NCI-H2227 (cell line): ENCODE data around the gene TSPAN4.

ENCODE experiments used
- DNase-seq: peaks from one replicate; lab custom pipeline; 2025; ENCODE audit not compliant: unreplicated experiment; lab: John Stamatoyannopoulos, UW

TSPAN4 gene

GRCh38 chr11:803770-804598 lies 38.7 kb upstream of the TSPAN4 start:
- DNase-seq, result peak; percentile 79

GRCh38 chr11:804599-804964 lies 38.1 kb upstream of the TSPAN4 start:
- DNase-seq, result no peak

GRCh38 chr11:808427-809286 lies 34.0 kb upstream of the TSPAN4 start:
- DNase-seq, result no peak

GRCh38 chr11:809287-810039 lies 33.2 kb upstream of the TSPAN4 start, which contains the start of gene RPLP2:
Gene RPLP2 (plus strand): TSS chr11:809967. CDS start chr11:810235, 268 bp downstream.
- peak; percentile 100 for DNase-seq

GRCh38 chr11:810040-810567 lies 32.5 kb upstream of the TSPAN4 start:
- no peak for DNase-seq

- no peak for DNase-seq
These were observed 31.0 kb upstream of the TSPAN4 start for GRCh38 chr11:811446-812245.

GRCh38 chr11:812390-812789 lies 30.3 kb upstream of the TSPAN4 start:
- DNase-seq, result no peak

- no peak for DNase-seq
These were observed 29.6 kb upstream of the TSPAN4 start for GRCh38 chr11:813072-813455.

GRCh38 chr11:813456-814096 lies 29.1 kb upstream of the TSPAN4 start:
- no peak for DNase-seq

GRCh38 chr11:815675-816432 lies 26.8 kb upstream of the TSPAN4 start:
- DNase-seq, result no peak

- no peak for DNase-seq
These were observed 26.2 kb upstream of the TSPAN4 start for GRCh38 chr11:816433-816779.

GRCh38 chr11:818396-819128 lies 24.1 kb upstream of the TSPAN4 start, which contains the start of gene PNPLA2:
Gene PNPLA2 (plus strand): TSS chr11:818914. CDS start chr11:819719, 805 bp downstream.
- DNase-seq, result no peak

GRCh38 chr11:819129-819931 lies 23.3 kb upstream of the TSPAN4 start:
- DNase-seq, result peak; percentile 97

GRCh38 chr11:819943-820649 lies 22.6 kb upstream of the TSPAN4 start:
- DNase-seq, result peak; percentile 86

GRCh38 chr11:820655-821511 lies 21.8 kb upstream of the TSPAN4 start:
- no peak for DNase-seq
